ENCODE measurements around the gene KRT85.

KRT85 gene

DNA sequence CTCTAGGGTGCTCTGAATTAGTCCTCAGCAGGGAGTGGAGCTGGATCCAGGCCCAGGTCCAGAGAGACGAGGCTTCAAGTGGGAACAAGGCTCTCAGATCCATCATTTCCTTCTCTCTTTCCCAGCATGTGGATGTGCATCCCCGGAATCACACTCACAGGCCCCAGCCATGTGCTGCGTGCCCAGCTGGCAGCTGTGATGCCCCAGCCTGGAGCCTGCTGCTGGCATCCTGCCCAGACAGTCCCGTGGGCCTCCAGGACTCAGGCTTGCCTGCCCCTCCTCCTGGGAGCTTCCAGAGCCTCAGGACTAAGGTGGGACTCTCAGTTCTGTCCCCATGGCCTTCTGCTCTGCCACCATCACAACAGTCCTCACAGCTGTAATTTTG lies 24.3 kb upstream of the KRT85 start:
- H3K27me3 ChIP-seq (ENCODE audit: control insufficient read depth, insufficient read depth, low read length): no peaks in the 10 kb centered on the region
- H3K4me3 ChIP-seq (ENCODE audit: low read length): no peak overlapping the region
- H3K9ac ChIP-seq (ENCODE audit: low read length): no peak overlapping the region
- H3K27ac ChIP-seq (ENCODE audit: low read length): no peak overlapping the region
- no peaks in the 10 kb centered on the region for H3K36me3 ChIP-seq (ENCODE audit: control insufficient read depth, low read depth, low read length)
- no peaks in the 10 kb centered on the region for H3K9me3 ChIP-seq (ENCODE audit: control insufficient read depth, low read depth, low read length)
- H3K4me1 ChIP-seq (ENCODE audit: control insufficient read depth, low read depth, low read length): no peaks in the 10 kb centered on the region

DNA sequence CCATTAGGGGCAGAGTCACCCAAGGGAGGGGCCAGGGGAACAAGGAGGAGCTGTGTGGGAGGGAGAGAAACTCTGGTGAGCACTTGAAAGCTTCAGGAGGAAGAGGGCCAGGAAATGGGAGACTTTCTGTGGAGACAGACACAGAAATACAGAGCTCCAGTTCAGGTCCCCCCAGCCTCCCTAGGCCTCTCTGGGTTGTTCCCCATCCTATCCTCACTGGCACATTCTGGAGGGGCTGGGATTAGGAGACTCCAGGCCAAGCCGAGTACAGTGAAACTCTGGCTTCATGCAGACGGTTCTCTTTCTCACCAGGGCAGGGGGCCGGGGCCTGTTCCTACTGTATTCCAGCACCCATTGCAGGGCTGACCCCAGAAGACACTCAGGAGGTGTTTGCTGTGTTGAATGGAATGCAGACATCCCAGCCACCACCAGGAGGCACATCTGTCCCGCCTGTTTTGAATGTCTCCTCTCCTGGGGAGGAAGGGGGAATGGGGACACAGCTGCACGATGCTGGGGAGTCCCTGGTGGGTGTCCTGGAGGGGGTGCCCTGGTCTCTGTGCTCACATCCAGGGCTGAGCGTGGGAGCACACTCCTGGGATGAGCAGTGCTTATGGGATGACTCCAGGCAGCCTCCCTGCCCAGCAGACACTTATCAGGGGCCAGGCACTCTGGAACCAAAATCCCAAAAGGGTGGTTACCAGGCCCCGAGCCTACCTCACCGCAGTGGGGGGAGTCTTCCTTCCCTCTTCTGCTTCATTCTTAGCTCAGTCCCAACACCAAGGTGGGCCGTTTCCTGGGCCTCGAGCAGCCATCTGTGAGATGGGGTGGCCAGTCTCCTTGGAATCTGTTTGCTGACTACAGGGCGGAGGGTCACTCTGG lies 23.7 kb upstream of the KRT85 start:
- Histone ChIP-seq H3K4me1 (ENCODE audit: control insufficient read depth, low read depth, low read length) (no peaks in the 10 kb centered on the region), H3K36me3 (ENCODE audit: control insufficient read depth, low read depth, low read length) (no peaks in the 10 kb centered on the region), H3K27me3 (ENCODE audit: control insufficient read depth, insufficient read depth, low read length) (no peaks in the 10 kb centered on the region), H3K9ac (ENCODE audit: low read length) (no peak overlapping the region), H3K9me3 (ENCODE audit: control insufficient read depth, low read depth, low read length) (no peaks in the 10 kb centered on the region), H3K27ac (ENCODE audit: low read length) (no peak overlapping the region), H3K4me3 (ENCODE audit: low read length) (no peak overlapping the region)

DNA sequence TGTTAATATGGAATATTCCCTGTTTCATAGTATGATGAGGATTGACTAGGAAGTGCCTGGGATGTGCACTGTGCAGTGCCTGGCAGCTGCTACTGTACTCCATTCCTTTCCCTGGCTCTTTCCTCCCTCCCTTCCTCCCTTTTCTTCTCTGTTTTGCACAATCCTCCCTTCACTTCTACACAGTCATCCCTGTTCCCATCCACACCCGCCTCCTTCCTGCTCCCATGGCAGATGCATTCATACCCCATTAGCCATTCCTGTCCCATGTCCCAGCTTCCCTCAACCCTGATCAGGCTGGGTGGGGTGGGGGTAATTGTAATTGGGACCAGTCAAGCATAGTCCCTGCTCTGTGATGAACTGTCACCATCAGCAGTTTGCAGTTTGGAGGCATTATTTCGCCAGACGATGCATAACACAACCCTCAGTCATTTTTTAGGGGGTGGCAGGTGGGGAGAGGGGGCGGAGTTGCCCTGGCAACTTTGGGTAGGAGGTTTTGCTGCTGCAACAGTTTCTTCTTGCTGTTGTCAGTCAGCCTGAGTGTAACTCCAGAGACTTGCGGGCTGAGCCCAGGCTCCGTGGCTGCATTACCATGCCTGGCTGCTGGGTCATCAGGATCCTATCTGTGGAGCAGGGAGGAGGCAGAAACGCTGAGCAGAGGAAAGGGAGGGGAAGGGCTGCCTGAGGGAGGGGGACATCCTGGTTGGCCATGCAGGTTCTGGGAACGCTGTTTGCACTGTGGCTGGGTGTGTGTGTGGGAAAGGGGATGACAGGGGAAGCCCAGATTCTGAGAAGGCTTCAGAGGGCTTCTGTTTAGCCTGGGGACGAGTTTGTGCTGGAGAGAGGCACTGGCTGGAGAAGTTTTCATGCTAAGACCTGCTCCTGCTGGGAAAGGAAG lies 22.3 kb upstream of the KRT85 start:
- Histone ChIP-seq H3K36me3 (ENCODE audit: control insufficient read depth, low read depth, low read length) (no peaks in the 10 kb centered on the region), H3K27ac (ENCODE audit: low read length) (no peak overlapping the region), H3K9ac (ENCODE audit: low read length) (no peak overlapping the region), H3K27me3 (ENCODE audit: control insufficient read depth, insufficient read depth, low read length) (no peaks in the 10 kb centered on the region), H3K9me3 (ENCODE audit: control insufficient read depth, low read depth, low read length) (no peaks in the 10 kb centered on the region), H3K4me1 (ENCODE audit: control insufficient read depth, low read depth, low read length) (no peaks in the 10 kb centered on the region), H3K4me3 (ENCODE audit: low read length) (no peak overlapping the region)

DNA sequence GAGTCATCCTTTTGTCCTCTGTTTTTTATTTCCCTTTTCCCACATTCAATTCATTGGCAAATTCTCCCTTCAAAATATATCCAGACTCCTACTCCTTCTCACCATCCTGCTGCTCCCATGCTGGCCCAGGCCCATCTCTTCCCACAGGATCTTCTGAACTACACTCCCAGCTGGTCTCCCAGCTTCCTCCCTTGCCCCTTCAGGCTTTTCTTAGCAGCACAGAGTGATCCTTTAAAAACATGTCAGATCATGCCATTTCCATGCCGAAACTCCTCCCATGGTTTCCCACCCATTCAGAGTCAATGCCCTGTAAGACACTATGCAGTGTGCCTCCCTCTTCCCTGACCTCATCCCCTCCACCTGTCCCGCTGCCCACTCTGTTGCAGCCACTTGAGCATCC lies 20.6 kb upstream of the KRT85 start:
- H3K4me1 ChIP-seq (ENCODE audit: control insufficient read depth, low read depth, low read length): no peaks in the 10 kb centered on the region
- no peaks in the 10 kb centered on the region for H3K9me3 ChIP-seq (ENCODE audit: control insufficient read depth, low read depth, low read length)
- no peak overlapping the region for H3K27ac ChIP-seq (ENCODE audit: low read length)
- H3K4me3 ChIP-seq (ENCODE audit: low read length): no peak overlapping the region
- H3K27me3 ChIP-seq (ENCODE audit: control insufficient read depth, insufficient read depth, low read length): no peaks in the 10 kb centered on the region
- no peak overlapping the region for H3K9ac ChIP-seq (ENCODE audit: low read length)
- no peaks in the 10 kb centered on the region for H3K36me3 ChIP-seq (ENCODE audit: control insufficient read depth, low read depth, low read length)

DNA sequence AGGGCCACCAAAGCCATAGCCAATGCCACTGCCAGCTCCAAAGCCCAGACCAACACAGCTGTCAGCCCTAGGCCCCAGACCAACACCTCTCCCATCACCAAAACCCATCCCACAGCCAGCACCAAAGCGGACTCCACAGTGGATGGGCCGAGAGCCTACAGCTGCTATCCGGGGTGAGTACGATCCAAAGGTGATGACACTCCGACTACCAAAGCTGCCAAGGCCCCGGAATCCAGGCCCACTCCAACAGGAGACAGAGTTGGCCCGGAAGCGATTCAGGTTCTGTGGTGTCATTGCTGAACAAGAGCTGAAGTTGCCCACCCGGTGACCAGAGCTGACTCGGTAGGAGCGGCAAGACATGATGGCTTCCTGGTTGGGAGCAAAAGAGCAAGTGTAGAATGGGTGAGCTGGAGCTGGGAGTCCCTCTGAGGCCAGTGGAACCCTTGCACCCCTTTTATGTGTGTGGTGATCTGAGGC lies 18.0 kb upstream of the KRT85 start, which contains the start of gene KRT84:
TSS of gene KRT84 (minus strand) at position 427 of the 477 bp plus-strand sequence. CDS start at position 360, 67 bp downstream.
- Histone ChIP-seq H3K9ac (ENCODE audit: low read length) (no peak within 1 kb of the TSS), H3K4me1 (ENCODE audit: control insufficient read depth, low read depth, low read length) (no peaks in the 10 kb centered on the region), H3K36me3 (ENCODE audit: control insufficient read depth, low read depth, low read length) (no peaks in the 10 kb centered on the region), H3K27ac (ENCODE audit: low read length) (no peak within 1 kb of the TSS), H3K9me3 (ENCODE audit: control insufficient read depth, low read depth, low read length) (no peaks in the 10 kb centered on the region), H3K4me3 (ENCODE audit: low read length) (no peak within 1 kb of the TSS), H3K27me3 (ENCODE audit: control insufficient read depth, insufficient read depth, low read length) (no peaks in the 10 kb centered on the region)

DNA sequence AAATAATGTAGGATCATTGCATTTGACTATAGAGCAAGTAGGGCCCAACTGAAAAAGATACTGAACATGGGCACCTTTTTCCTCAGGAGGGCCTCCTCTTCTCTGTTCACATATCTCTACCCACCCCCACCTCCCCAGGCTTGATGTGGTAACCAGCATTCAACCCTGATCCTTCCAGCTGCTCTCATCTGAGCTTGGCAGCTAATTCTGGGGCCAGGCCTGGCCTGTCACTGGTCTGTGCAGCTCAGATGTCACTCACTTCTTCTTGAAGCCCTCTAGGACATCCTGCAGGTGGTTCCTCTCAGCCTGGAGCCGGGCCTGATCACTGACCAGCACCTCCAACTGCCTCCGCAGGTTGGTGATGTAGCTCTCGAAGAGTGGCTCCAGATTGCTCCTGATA lies 16.1 kb upstream of the KRT85 start:
- Histone ChIP-seq H3K27me3 (ENCODE audit: control insufficient read depth, insufficient read depth, low read length) (no peaks in the 10 kb centered on the region), H3K4me3 (ENCODE audit: low read length) (no peak overlapping the region), H3K9me3 (ENCODE audit: control insufficient read depth, low read depth, low read length) (no peaks in the 10 kb centered on the region)

DNA sequence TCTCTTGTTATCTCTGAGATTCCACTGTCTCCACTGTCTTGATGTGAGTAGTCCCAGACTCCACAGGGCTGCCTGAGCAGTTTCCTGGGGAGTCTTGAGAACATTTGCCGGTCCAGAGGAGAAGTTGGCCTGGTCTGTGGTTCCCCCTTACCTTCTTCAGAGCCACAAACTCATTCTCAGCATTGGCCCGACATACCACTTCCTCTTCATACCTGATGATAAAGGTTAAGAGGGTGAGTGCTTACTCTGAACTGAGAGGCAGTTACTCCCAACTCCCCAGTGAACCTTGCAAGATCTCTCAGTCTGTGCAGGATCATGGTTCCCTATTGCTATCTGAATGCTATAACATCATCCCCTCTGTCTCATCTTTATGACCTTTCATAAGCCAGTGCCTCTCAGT lies 15.6 kb upstream of the KRT85 start:
- H3K27ac ChIP-seq (ENCODE audit: low read length): no peak overlapping the region
- H3K4me1 ChIP-seq (ENCODE audit: control insufficient read depth, low read depth, low read length): no peaks in the 10 kb centered on the region
- H3K36me3 ChIP-seq (ENCODE audit: control insufficient read depth, low read depth, low read length): no peaks in the 10 kb centered on the region
- H3K27me3 ChIP-seq (ENCODE audit: control insufficient read depth, insufficient read depth, low read length): no peaks in the 10 kb centered on the region
- no peaks in the 10 kb centered on the region for H3K9me3 ChIP-seq (ENCODE audit: control insufficient read depth, low read depth, low read length)
- H3K9ac ChIP-seq (ENCODE audit: low read length): no peak overlapping the region
- no peak overlapping the region for H3K4me3 ChIP-seq (ENCODE audit: low read length)

More for the DNA sequence above, 16.1 kb upstream of the KRT85 start:
- no peaks in the 10 kb centered on the region for H3K4me1 ChIP-seq (ENCODE audit: control insufficient read depth, low read depth, low read length)
- no peak overlapping the region for H3K9ac ChIP-seq (ENCODE audit: low read length)
- no peaks in the 10 kb centered on the region for H3K36me3 ChIP-seq (ENCODE audit: control insufficient read depth, low read depth, low read length)
- no peak overlapping the region for H3K27ac ChIP-seq (ENCODE audit: low read length)

DNA sequence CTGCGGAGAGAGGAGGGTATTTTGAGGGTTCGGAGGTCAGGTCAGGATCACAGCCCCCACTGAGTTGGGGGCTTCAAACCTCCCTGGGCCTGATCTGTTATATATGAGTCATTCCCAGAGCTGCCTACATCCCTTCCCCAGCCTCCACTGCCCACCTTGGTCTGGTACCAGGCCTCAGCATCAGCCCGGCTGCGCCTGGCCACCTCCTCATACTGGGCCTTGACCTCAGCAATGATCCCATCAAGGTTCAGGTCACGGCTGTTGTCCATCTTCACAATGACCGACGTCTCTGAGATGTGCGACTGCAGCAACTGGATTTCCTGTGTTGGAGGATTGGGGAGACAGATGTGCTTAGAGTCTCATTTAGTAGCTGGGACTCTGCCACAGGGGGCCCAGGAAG lies 13.9 kb upstream of the KRT85 start:
- Histone ChIP-seq H3K4me3 (ENCODE audit: low read length) (no peak overlapping the region), H3K4me1 (ENCODE audit: control insufficient read depth, low read depth, low read length) (no peaks in the 10 kb centered on the region), H3K27me3 (ENCODE audit: control insufficient read depth, insufficient read depth, low read length) (no peaks in the 10 kb centered on the region), H3K9me3 (ENCODE audit: control insufficient read depth, low read depth, low read length) (no peaks in the 10 kb centered on the region), H3K27ac (ENCODE audit: low read length) (no peak overlapping the region), H3K36me3 (ENCODE audit: control insufficient read depth, low read depth, low read length) (no peaks in the 10 kb centered on the region), H3K9ac (ENCODE audit: low read length) (no peak overlapping the region)

DNA sequence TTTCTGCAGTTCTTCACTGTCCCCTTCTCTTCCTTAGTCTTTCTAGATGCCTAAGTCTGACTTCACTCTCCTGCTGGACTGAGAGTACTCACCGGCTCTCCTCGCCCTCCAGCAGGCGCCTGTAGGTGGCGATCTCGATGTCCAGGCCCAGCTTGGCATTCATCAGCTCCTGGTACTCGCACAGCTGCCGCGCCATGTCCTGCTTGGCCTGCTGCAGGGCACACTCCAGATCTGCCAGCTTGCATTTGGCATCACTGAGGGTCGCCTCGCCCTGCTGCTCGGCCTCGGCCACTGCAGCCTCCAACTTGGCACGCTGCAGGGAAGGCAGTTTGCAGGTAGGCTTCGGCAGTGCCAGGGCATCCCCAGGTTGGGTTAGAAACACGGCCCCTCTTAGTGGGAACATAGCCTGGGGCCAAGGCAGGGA lies 13.0 kb upstream of the KRT85 start:
- Histone ChIP-seq H3K27ac (ENCODE audit: low read length) (no peak overlapping the region), H3K9me3 (ENCODE audit: control insufficient read depth, low read depth, low read length) (no peaks in the 10 kb centered on the region), H3K9ac (ENCODE audit: low read length) (no peak overlapping the region), H3K27me3 (ENCODE audit: control insufficient read depth, insufficient read depth, low read length) (no peaks in the 10 kb centered on the region), H3K36me3 (ENCODE audit: control insufficient read depth, low read depth, low read length) (no peaks in the 10 kb centered on the region), H3K4me3 (ENCODE audit: low read length) (no peak overlapping the region), H3K4me1 (ENCODE audit: control insufficient read depth, low read depth, low read length) (no peaks in the 10 kb centered on the region)

DNA sequence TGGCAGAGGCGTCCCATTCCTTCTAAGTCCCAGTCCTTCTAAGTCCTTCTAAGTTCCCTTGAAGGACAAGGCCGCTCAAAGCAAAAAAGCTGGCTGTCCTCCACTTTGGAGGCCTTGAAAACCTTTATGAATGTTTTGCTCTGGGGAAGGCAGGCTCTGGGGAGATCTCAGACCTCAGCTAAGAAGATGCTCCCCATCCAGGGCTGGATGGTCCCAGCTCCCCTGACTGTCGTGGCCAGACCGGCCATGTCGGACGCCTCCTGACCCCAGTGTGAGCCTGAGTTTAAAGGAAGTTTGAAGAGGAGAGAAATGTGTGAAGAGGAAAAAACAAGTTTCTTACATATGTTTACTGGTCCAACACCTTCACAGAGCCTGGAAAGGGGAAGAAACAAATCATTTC lies 12.3 kb upstream of the KRT85 start:
- H3K9me3 ChIP-seq (ENCODE audit: control insufficient read depth, low read depth, low read length): no peaks in the 10 kb centered on the region
- H3K4me1 ChIP-seq (ENCODE audit: control insufficient read depth, low read depth, low read length): no peaks in the 10 kb centered on the region
- no peaks in the 10 kb centered on the region for H3K36me3 ChIP-seq (ENCODE audit: control insufficient read depth, low read depth, low read length)
- H3K27me3 ChIP-seq (ENCODE audit: control insufficient read depth, insufficient read depth, low read length): no peaks in the 10 kb centered on the region
- no peak overlapping the region for H3K27ac ChIP-seq (ENCODE audit: low read length)
- no peak overlapping the region for H3K4me3 ChIP-seq (ENCODE audit: low read length)
- no peak overlapping the region for H3K9ac ChIP-seq (ENCODE audit: low read length)

DNA sequence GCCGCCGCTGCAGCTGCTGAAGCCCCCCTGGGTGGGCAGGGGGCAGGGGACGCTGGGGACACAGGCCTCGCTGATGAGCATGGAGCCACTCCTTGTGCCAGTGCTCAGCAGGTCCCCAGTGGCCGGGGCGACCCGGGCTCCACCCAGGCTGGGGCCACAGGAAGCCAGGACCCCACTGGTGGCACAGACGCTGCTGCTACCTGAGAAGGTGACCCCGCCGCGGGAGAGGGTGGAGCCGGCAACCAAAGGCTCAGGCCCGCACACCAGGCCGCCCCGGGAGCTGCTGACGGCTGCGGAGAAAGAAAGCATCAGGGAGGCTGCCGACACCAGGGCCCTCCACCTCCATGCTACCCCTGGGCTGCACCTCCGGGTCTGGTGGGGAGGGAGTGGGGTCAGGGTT lies 10.8 kb upstream of the KRT85 start:
- Histone ChIP-seq H3K4me3 (ENCODE audit: low read length) (no peak overlapping the region), H3K36me3 (ENCODE audit: control insufficient read depth, low read depth, low read length) (no peaks in the 10 kb centered on the region), H3K4me1 (ENCODE audit: control insufficient read depth, low read depth, low read length) (no peaks in the 10 kb centered on the region), H3K27ac (ENCODE audit: low read length) (no peak overlapping the region), H3K9ac (ENCODE audit: low read length) (no peak overlapping the region), H3K27me3 (ENCODE audit: control insufficient read depth, insufficient read depth, low read length) (no peaks in the 10 kb centered on the region), H3K9me3 (ENCODE audit: control insufficient read depth, low read depth, low read length) (no peaks in the 10 kb centered on the region)

Measured in iPS-18a (cell line).